NCI-H128 (cell line): ENCODE data around the gene FBN1.

Source experiments
- DNase-seq: peaks from one replicate; lab custom pipeline; 2025; ENCODE audit not compliant: unreplicated experiment; lab: John Stamatoyannopoulos, UW

Gene FBN1

DNA sequence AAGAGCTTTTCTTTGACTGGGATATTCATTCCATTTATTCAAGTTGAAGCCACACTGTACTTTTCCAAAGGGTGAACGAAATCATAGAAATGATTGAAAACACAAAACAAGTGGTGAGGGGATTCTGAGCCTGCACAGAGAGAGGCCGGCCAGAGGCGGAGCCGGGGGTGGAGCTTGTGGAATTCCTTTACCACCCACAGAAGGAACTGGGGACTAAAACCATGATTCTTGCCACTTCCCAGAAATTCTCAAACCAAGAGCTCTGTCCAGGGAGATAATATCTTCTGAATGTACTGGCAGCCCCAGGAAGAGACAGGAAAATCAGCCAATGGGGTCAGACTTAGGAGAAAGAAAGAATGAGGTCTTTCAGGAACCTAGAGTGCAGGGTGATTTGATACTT lies 20.8 kb downstream of the FBN1 start:
- no peak for DNase-seq

DNA sequence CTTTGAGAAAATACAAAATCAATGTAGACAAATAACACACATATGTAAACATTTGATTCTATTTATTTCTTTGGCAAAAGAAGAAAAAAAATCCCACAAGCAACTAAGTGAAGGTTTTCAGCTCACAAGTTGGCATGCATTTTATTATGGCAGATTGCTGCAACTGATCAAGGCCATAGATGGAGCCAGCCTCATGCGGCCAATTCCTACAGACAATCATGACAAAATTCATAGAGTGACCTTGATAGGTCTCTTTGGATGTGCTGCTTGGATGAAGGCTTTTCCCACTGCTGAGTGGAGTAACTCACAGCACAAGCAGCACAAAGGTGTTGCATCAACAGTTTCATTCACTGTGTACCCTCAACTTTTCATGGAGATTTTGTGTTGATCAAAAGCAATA lies 22.1 kb downstream of the FBN1 start:
- no peak for DNase-seq

DNA sequence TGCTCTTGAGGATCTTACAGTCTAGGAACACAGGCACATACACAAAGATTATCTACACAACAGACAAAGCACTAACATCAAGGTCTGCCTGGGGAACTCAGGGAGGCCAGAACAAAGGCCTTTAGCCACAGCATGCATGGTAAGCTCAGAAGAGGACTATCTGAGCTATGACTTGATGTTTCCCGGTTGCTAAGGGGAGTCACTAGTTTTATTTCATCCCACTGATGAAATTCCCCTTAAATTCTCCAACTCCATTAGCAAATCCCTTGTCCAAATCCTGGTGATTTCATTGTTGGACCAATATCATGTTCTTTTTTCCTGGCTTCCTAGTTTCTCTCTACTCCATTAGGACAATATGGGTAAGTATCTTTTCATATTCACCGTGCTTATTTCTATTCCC lies 23.3 kb downstream of the FBN1 start:
- DNase-seq, result no peak

DNA sequence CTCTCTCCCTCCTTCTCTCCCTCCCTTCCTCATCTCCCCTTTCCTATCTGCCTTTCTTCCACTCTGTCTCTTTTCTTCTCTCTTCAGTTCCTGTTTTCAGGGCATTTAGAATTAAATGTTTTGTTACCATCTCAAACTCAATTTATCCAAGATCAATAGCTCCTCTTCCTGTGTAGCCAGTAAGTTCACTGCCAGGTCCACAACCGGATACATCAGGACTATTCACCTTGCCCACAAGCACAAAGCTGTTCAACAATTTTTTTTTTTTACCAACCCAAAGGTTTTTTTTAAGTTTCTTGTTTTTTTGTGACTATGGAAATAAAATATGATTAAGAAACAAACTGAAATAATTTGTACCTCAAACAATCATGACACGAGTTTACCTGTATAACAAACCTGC lies 26.1 kb downstream of the FBN1 start:
- no peak for DNase-seq

DNA sequence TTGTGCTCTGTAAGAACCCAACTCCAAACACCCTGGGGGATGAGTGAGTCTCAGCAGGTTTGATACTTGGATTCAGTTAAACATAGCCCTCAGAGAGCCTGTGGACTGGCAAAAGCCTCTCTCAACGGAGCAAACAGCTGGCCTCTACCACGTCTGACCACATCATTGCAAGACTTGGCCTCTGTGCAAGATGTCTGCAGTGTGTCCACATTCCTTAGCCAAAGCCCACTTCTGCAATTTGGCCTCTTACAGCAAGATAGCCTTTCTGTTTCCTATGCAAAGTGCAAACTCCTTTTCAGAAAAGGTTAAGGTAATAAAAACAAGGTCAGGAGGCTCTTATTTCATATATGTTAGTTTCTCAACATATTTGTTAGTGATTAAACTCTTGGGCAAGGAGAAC lies 27.9 kb downstream of the FBN1 start:
- no peak for DNase-seq

DNA sequence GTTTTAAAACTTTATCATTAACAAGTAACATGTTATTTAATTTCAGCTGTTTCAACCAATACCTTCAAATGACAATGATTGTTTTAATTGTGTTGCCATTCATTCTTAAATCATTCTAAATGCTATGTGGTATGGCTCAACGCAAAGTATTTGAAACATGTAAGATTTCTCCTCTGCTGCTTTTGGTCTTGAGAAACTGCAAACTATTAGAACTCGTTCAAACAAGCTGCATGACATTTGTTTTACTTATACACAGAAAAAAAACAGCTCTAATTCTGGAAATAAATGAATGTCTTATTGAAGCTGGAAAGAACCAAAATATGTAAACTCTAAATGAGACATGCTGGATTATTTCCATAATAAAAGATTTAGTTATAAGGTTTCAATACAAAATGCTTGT lies 29.3 kb downstream of the FBN1 start:
- no peak for DNase-seq

DNA sequence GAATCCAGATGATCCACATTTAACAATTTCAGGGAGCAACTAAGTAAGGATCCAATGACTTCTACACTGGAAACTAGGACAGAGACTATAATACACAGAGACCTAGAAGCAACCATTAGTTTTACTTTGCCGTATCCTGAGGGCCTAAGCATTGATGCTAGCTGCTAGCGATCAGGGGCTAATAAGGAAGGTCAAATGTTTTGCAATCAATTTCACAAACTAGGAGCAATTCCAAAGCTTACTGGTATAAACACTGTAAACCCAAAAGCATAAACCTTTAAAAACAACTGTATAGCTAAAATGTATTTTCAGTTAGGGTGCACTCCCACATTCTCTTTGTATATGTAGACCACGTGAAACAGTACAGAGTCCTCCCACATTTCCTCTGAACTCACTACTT lies 31.5 kb downstream of the FBN1 start:
- DNase-seq, result no peak

DNA sequence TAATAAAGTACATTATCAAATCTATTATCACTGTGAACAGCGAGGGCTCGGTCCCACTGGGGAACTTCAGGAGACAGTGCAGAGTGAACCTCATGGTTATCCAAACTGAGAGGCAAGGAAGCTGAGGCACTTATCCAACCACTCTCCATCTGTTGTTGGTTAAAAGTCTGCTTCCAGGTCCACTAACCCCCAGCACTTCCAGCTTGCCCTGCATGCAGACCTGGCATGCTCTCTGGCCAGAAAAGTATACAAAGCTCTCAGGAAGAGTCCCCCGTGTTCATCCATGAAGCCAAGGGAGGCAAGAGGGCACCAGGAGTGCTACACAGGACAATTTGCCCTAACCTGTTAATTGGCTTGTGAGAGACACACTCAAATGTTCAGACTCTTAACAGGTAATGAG lies 36.0 kb downstream of the FBN1 start:
- no peak for DNase-seq

DNA sequence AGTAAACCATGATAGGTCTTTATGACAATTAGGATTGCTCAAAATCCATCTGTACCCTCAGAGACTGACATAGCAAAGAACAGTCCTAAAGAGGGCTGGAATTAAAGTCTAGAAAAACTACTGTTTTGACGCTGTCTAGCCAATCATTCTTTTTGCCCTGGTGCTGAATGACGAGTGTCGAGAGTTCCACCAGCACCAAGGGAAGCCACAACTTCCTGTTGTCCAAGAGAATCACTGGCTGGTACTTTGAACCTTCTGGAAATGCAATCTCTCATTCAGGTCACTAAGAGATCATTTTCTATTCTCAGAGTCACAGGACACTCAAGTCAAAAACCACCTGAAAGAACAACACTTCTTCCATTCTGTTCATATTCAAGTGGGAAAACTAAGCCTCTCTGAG lies 37.7 kb downstream of the FBN1 start:
- DNase-seq, result no peak

DNA sequence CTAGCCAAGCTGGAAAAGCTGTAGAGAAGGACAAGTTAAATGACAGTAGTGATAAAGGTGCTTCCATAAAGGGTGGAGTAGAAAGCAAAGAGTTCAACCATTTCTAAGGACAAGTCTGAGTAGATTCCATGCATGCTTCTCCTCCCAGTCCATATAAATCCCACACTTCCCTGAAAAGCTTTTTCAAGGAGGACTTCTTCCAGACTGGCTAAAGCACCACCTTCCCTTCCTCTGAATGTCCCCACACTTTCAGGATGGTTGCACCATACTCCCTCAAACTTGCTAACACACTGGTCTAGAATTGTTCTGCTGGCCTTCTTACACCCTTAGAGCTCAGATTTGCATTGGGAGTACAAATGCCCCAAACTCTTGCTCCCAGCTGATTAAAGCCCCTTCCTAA lies 40.9 kb downstream of the FBN1 start:
- DNase-seq, result no peak

DNA sequence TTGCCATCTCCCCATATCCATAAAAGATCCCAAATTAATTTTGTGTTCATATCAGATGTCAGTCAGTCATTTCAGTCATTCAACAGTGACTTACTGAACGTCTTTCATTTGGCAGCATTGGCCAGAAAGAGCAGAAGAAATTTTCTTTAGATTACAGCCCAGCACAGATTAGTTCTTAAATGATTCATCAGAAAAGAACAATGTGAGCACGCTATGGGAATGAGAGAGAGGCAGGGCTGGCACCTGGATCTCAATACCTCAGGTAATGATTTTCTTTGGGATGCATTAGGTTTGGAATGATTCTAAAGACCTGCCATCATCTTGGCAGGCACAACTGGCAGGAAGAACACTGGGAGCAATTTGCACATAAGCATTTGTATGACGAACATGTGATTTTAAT lies 41.6 kb downstream of the FBN1 start:
- no peak for DNase-seq

DNA sequence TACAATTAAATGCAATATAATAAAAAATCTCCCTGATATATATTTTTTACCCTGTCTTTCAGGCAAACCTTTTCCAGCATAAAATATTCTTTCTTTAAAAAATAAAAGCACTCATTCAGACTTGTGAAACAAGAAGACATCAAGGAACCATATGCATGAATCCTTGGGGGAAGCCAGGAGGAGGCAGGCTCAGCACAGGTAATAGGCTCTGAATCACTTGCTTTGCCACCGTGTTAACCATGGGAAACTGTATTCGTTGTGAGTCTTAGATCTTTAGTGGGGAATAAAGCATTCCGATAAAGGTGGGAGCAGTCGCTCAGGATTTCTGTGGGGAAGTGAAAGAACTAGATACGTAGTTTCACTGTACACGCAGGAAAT lies 42.4 kb downstream of the FBN1 start:
- DNase-seq, result no peak

DNA sequence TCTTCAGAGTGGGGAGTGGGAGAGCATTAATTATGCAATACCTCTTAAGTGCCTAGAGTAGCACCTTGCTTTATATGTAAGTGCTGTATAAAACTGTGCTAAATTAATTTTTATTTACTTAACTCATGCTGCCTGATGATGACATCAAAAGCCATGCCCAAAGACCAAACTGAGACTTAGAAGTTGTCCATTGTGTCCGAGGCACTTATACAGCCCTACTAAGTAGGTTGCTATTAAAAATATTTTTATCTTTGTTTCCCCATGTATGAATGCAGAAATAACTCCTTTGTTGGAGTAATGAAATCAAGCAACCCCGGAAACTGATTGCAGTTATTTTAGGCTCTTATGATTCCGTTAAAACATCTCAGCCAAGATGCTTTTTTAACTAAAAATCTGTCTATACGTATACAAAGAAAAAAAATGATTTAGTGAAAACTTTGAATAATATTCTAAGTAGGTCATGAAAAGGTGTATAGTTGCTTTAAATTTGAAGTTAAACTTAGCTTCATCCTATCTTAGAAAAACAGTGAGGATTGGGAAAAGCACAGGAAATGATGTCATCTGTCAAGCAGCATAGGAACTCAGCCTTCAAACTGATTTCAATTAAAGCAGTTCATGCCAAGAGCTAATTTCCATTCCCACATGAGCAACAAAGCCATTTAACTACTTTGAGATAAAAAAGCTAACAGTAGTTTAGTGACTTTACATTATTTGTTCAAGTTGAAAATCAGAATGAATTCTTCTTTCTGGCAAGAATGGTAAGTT lies 43.0 kb downstream of the FBN1 start:
- no peak for DNase-seq

DNA sequence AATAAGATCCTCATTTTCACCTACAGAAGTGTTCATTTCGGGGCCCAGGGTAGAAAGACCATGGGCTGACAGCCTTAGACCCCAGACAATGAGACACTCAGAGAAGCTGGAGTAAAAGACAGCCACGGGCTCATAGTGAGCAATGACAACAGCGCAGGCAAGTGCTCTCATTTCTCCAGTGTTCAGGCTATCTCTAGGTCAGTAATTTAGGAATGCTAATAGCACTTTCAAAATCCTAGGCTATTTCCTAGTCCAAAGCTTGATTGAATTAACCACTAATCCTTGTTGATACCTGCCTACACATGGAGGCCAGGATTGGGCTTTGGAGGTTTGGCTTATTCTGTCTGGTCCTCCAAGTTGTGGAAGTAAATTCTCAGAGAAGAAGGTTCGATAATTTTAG lies 44.4 kb downstream of the FBN1 start:
- no peak for DNase-seq

DNA sequence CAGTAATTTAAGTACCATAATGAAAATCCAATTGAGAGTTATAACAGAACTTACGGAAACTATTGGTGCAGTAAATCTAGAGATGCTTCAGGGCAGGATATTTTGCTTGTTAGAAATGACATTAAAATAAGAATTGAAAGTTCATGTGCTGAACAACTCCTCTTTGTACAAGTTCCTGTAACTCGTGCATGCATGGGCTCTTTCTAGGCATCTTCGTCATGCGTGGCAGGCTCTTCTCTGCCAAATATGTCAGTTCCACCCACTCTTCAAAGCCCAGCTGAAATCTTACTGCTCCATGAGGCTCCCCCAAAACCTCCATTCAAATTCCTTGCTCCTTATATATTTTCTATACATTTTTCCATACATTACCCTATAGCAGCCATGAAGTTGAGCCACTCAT lies 48.7 kb downstream of the FBN1 start:
- no peak for DNase-seq

DNA sequence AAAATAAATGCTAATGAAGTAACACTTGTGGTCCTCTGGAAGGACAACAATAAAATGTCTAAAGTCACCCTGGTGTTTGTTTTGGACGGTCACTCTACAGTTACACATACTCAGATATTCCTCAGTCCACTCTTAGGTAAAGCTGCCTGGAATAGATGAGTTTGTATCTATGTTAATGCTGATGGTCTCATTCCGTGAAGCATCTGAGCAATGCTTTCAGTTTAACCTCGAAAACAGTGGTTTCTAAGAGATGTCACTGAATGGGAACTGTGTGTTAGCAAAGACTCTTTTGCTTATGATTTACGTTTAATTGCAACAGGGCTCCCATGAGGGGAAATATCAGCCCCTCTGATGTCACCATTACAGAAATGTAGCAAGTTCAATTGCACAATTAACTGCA lies 49.1 kb downstream of the FBN1 start:
- no peak for DNase-seq

DNA sequence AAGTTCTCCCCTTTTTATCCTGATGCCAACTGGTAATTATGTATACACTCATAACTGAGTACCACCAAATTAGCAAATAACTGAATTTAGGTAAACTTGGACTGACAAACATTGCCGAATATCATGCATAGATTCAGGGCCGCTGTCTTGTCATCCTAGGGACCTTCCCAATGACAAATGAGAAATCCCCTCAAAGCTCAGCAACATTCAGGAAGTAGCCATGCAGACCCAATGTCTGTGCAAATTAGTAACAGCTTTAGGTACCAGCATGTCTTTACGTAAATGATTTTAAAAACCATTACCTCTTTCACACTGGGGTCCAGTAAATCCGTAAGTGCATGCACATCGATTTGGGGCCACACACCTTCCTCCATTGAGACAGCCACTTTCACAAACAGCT lies 49.5 kb downstream of the FBN1 start:
- DNase-seq, result no peak

DNA sequence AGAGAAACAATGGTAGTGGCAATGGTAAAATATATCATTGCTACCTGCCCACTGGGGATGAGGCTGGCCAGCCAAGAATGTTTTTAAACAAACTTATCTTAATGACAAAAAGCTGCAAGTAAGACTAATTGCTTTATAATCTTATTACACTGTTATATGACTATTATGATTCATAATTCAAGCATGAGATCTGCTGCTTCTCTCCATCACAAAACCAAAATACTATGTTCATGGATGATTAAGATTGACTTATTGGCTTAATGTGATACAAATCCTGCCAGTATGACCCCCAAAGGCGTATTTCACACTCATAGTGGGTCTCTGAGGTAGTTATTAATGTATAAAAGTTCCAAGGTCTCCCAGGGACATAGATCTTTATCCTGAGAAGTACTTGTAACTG lies 52.6 kb downstream of the FBN1 start:
- DNase-seq, result no peak

DNA sequence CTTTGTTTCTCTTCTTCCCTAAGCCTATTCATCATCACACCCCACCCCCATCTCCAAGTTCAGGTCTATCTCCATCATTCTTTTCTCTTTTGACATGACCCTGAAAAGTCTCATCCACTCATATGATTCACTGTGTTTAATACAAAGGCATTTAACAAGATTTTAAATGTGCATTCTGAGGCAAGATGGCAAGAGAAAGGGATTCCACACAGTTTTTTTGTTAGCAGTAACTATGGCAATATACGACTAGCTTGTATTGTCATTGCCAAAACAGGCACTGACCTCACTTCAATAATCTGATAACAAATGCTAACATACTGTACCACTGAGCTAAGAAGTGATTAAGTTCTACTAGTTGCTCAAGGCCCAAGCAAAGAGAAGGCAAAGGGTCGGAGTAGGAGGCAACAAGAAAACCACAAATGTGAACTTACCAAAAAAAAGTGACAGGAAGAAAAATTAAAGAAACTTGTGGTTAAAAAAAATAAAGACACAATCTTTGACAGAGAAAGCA lies 53.2 kb downstream of the FBN1 start:
- DNase-seq, result no peak

DNA sequence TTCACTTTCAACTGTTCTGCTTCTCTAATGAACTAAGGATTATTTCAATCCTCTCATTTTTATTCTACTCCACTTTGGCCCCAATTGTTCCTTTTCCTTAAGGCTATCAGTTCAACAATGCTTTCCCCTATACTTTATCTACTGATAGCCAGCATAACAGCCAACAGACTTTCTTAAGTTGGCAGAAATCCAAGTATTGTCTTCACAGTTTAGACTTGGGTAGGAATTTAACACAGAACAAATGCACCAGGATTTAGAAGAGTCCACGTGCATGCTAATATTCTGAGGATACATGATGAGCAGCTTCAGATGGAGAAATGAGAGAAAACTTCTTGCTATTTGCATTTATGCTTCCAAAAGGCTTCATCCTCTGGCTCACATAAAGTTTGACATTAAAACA lies 54.8 kb downstream of the FBN1 start:
- no peak for DNase-seq

DNA sequence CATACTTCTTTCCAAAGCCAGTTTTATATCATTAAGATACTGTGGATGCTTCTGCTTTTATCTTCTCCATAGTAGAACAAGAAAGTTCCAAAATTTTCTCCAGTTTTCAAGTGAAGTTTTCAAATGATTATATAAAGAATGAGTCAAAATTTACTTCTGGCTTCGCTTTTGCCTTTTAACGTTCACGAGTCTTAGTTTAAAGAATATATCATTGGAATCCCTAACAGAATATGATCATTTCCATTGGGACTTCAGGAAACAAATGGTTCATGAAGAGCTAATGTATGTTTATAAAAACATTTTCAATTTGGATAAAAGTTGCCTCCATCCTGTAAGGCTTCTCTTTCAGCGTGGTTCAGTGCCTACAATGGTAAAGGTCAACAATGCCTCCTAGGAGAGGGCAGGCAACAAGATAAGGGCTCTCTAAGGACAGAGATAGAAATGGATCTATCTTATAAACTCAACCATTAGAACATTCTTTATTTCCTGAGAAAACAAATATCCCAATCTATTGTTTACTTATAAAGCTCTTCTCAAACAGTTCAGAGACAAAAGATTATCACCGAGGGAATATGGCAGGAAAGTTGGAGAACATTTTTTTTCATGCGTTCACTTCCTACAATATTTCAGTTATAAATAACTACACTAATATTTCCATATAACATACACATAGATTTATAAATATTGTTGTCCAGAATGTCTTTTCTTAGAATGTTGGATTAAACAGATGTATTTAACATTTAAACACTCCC lies 60.5 kb downstream of the FBN1 start:
- no peak for DNase-seq

DNA sequence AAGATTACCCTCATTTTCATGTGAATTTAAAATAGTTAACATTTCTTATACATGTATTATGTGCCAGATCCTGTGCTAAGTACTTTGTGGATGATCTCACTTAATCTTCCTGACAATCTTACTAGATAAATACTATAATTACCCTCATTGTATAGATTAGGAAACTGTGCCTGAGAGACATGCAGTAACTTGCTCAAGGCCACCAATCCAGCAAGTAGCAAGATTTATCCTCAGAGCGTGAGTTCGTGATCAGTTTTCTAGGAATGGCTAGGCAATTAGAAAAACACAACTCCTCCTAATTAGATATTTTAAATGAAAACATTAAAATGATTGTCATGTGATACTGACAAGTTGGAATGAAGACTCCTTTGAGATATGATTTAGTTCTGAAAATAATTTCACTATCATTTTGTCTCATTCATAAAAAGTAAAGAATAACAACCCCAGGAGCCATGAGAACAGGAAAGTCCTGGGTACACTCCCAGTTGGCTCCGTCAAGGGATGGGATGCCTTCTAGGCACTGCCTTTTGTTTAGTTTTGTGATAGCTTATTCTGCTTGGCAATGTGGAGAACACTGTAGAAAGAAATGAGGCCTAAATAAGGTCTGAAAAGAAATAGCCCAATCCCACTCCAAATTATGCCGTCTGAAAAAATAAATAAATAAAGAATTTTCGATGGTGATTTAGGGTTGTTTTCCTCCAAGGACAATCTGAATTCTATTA lies 61.3 kb downstream of the FBN1 start:
- no peak for DNase-seq
